G401 (cell line): ENCODE data around the gene PLCB2. TPM values are rescaled to one million over a fixed set of nuclear protein-coding genes. Genes with fewer than 3 reads are reported as not detected.

Experiments
- total RNA-seq: library from RNA; depleted of rRNA; stranded (reverse); fragments of >200 nt; shearing (Covaris generic); gene quantifications from 2 replicates; pipeline ENCODE4 v1.2.3, GENCODE V29; 2014; rRNA removed

The PLCB2 gene
- total RNA-seq, 1 experiment from 2014 or later, result 145 TPM

Other genes with a start within 250 kb of the PLCB2 start
- gene BMF, start 199.1 kb downstream of the PLCB2 start, total RNA-seq, result 8.1 and 14.3 TPM in 2 replicates
- gene BUB1B, start 146.9 kb downstream of the PLCB2 start, total RNA-seq, result 64.4 and 86.8 TPM in 2 replicates
- 1.8 TPM in 1 of 2 replicates, not detected in the other for gene PAK6, start 68.9 kb downstream of the PLCB2 start, total RNA-seq
- gene ANKRD63, start 24.9 kb downstream of the PLCB2 start, total RNA-seq, result 8.4 and 14.9 TPM in 2 replicates
- gene INAFM2, start 15.8 kb upstream of the PLCB2 start, total RNA-seq, result 203 TPM in 2 replicates
- 4.7 and 5.9 TPM in 2 replicates for gene CCDC9B, start 33.0 kb upstream of the PLCB2 start, total RNA-seq
- gene PHGR1, start 43.1 kb upstream of the PLCB2 start, total RNA-seq, result not detected in 2 replicates
- 1.0 and 3.1 TPM in 2 replicates for gene DISP2, start 50.3 kb upstream of the PLCB2 start, total RNA-seq
- 123 and 146 TPM in 2 replicates for gene KNSTRN, start 74.8 kb upstream of the PLCB2 start, total RNA-seq
- 91.8 and 111 TPM in 2 replicates for gene IVD, start 97.9 kb upstream of the PLCB2 start, total RNA-seq
- 33.8 and 37.2 TPM in 2 replicates for gene BAHD1, start 133.0 kb upstream of the PLCB2 start, total RNA-seq
- gene CHST14, start 163.0 kb upstream of the PLCB2 start, total RNA-seq, result 5.8 and 6.5 TPM in 2 replicates